ENCODE measurements around the gene HLF. TPM values are rescaled to one million over a fixed set of nuclear protein-coding genes. Genes with fewer than 3 reads are reported as not detected.

Gene HLF
- polyA plus RNA-seq (2011; rRNA removed) (not detected in 2 replicates), polyA minus RNA-seq (2011; rRNA and poly(A)+ RNA removed) (not detected in 2 replicates)

- POLR2A ChIA-PET = no interaction called here
- no peak for DNase-seq (ENCODE audit: low read depth, low spot score)
- peaks cover 2% of the 10 kb centered on the region; the same call in 1 of the 2 replicates for H3K9me3 ChIP-seq (ENCODE audit: control insufficient read depth, insufficient read depth, low read length)
- H3K27me3 ChIP-seq (ENCODE audit: control insufficient read depth, insufficient read depth, low read length) = peaks cover 49% of the 10 kb centered on the region
- no peak within 1 kb of the TSS for H3K27ac ChIP-seq (ENCODE audit: low read depth, low read length)
- CTCF ChIA-PET = interaction anchor here (0.9 to 1.7 kb wide), 2 partner anchors 26 to 248 kb away, joined by 4 read pairs; no protein-coding TSS in a partner anchor
- H3K4me3 ChIP-seq (ENCODE audit: low read depth, low read length) = peak within 1 kb of the TSS; percentile 36
- TF ChIP-seq CTCF (IDR thresholded peaks at IDR 0.05; ENCODE audit: low read depth, low read length) = no peak
These were observed at the start of gene HLF for GRCh38 chr17:55264645-55265298. Gene HLF (plus strand): TSS chr17:55264960. CDS start chr17:55265485, 525 bp downstream.

GRCh38 chr17:55215711-55216110 lies 49.0 kb upstream of the HLF start:
- POLR2A ChIA-PET = no interaction called here
- H3K9me3 ChIP-seq (ENCODE audit: control insufficient read depth, insufficient read depth, low read length) = no peaks in the 10 kb centered on the region
- H3K4me3 ChIP-seq (ENCODE audit: low read depth, low read length) = no peak overlapping the region
- H3K27ac ChIP-seq (ENCODE audit: low read depth, low read length) = no peak overlapping the region
- CTCF ChIA-PET = no interaction called here
- H3K27me3 ChIP-seq (ENCODE audit: control insufficient read depth, insufficient read depth, low read length) = no peaks in the 10 kb centered on the region
- no peak for TF ChIP-seq CTCF (IDR thresholded peaks at IDR 0.05; ENCODE audit: low read depth, low read length)
- DNase-seq (ENCODE audit: low read depth, low spot score) = no peak

DNA sequence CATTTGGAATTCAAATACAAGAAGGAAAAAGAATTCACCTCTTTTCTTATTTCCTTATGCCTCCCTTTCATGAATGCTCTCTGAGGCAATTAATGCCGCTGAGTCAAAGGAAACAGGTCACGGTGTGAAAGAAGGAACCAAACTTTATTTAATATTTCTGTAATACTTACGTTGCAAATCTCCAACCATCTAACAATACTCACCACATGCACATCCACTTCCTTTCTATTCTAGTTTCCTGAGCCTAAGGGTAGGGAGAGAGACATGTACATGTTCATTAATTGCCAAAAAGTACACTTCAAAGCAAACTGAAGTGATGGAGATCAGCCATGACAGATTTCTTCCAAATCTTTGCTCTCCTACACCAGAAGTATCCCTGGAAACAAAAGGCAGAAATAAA lies 47.9 kb upstream of the HLF start:
- Histone ChIP-seq H3K27ac (ENCODE audit: low read depth, low read length) (no peak overlapping the region), H3K4me3 (ENCODE audit: low read depth, low read length) (no peak overlapping the region), H3K9me3 (ENCODE audit: control insufficient read depth, insufficient read depth, low read length) (no peaks in the 10 kb centered on the region), H3K27me3 (ENCODE audit: control insufficient read depth, insufficient read depth, low read length) (no peaks in the 10 kb centered on the region)
- POLR2A ChIA-PET = no interaction called here
- no peak for DNase-seq (ENCODE audit: low read depth, low spot score)
- no peak for TF ChIP-seq CTCF (IDR thresholded peaks at IDR 0.05; ENCODE audit: low read depth, low read length)
- CTCF ChIA-PET = no interaction called here

DNA sequence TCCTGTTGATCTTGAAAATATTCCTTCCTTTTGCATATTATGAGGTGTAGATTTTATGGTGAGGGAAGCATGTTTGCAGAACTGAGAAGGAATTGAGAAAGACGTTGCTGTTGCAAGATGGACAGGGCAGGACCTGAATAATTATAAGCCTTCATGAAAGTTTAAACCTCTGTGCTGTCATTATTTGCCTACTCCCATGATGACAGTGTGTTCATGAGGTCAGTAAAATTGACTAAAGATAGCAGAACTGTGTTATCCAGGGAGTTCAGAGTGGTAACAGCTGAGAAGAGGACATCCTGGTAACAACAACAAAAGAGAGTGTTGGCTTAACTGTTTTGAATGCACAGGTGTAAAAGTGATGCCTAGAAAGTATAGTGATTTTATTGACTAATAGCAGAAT lies 45.3 kb upstream of the HLF start:
- TF ChIP-seq CTCF (IDR thresholded peaks at IDR 0.05; ENCODE audit: low read depth, low read length) = no peak
- POLR2A ChIA-PET = no interaction called here

GRCh38 chr17:55219934-55220333 lies 44.8 kb upstream of the HLF start:
- Histone ChIP-seq H3K9me3 (ENCODE audit: control insufficient read depth, insufficient read depth, low read length) (no peaks in the 10 kb centered on the region), H3K27ac (ENCODE audit: low read depth, low read length) (no peak overlapping the region), H3K4me3 (ENCODE audit: low read depth, low read length) (no peak overlapping the region), H3K27me3 (ENCODE audit: control insufficient read depth, insufficient read depth, low read length) (no peaks in the 10 kb centered on the region)
- no peak for TF ChIP-seq CTCF (IDR thresholded peaks at IDR 0.05; ENCODE audit: low read depth, low read length)
- ChIA-PET CTCF (no interaction called here), POLR2A (no interaction called here)
- DNase-seq (ENCODE audit: low read depth, low spot score) = no peak

More for the DNA sequence above, 45.3 kb upstream of the HLF start:
- H3K9me3 ChIP-seq (ENCODE audit: control insufficient read depth, insufficient read depth, low read length) = no peaks in the 10 kb centered on the region
- H3K27me3 ChIP-seq (ENCODE audit: control insufficient read depth, insufficient read depth, low read length) = no peaks in the 10 kb centered on the region
- DNase-seq (ENCODE audit: low read depth, low spot score) = no peak
- CTCF ChIA-PET = no interaction called here
- no peak overlapping the region for H3K4me3 ChIP-seq (ENCODE audit: low read depth, low read length)
- H3K27ac ChIP-seq (ENCODE audit: low read depth, low read length) = no peak overlapping the region

Data from AG04450 (cell line).